CD4-positive, alpha-beta T cell (primary cell): ENCODE data around the gene CEP131. TPM values are rescaled to one million over a fixed set of nuclear protein-coding genes. Genes with fewer than 3 reads are reported as not detected.

Source experiments
- ATAC-seq: fragments of 200-7000 bp; cut with Tn5 transposase; one replicate; pipeline ENCODE4 v1.10.0; 2022; ENCODE audit warnings: mild to moderate bottlenecking; ENCODE audit not compliant: poor library complexity
- CTCF ChIA-PET: fragments of 350-600 bp; sonication (Branson Sonifier 250); formaldehyde crosslinking; loops from one replicate; lab custom pipeline; 2021; ENCODE audit warnings: antibody characterized with exemption, inconsistent platforms; lab: Charles Lee
- POLR2A ChIA-PET: fragments of 350-600 bp; sonication (Branson Sonifier 250); formaldehyde crosslinking; loops from one replicate; lab custom pipeline; 2021; ENCODE audit warnings: antibody characterized with exemption, inconsistent platforms; lab: Charles Lee
- DNase-seq, 14 experiments: peaks; one replicate each; pipeline ENCODE4 v3.0.0-alpha.2; 2013 to 2020; ENCODE audit warnings: mixed read lengths in 2 of 14
- H3K27ac ChIP-seq, 2 donors: one replicate each; pipeline versions ENCODE4 v1.5.1 to v1.7.0; 2013; ENCODE audit warnings: low read length in 2 of 2, low read depth in 1 of 2, mild to moderate bottlenecking in 1 of 2
- H3K27me3 ChIP-seq, 2 experiments: 1 replicate in 1 of 2; 2 replicates in 1 of 2; pipeline versions ENCODE4 v1.6.1 to v1.7.0; 2013; ENCODE audit warnings: low read length in 2 of 2, control low read depth in 1 of 2, mild to moderate bottlenecking in 1 of 2, moderate library complexity in 1 of 2; ENCODE audit not compliant: insufficient read depth in 2 of 2, control insufficient read depth in 1 of 2
- H3K36me3 ChIP-seq: one replicate; pipeline ENCODE4 v1.6.1; 2013; ENCODE audit warnings: low read length, control low read depth; ENCODE audit not compliant: insufficient read depth
- H3K4me1 ChIP-seq: one replicate; pipeline ENCODE4 v1.6.1; 2013; ENCODE audit warnings: low read length, control low read depth; ENCODE audit not compliant: insufficient read depth
- H3K4me3 ChIP-seq: one replicate; pipeline ENCODE4 v1.5.1; 2013; ENCODE audit warnings: mild to moderate bottlenecking, low read length, moderate library complexity
- H3K9me3 ChIP-seq, 2 experiments: 1 replicate in 1 of 2; 2 replicates in 1 of 2; pipeline versions ENCODE4 v1.6.1 to v1.7.0; 2013; ENCODE audit warnings: low read length in 2 of 2, mild to moderate bottlenecking in 2 of 2, control low read depth in 1 of 2, moderate library complexity in 1 of 2; ENCODE audit not compliant: control insufficient read depth in 1 of 2, insufficient read depth in 1 of 2
- H3K27ac Mint-ChIP-seq: one replicate; pipeline ENCODE4 v1.8.0; 2020; ENCODE audit warnings: mixed read lengths
- H3K27me3 Mint-ChIP-seq: one replicate; pipeline ENCODE4 v1.8.0; 2021; ENCODE audit warnings: mixed read lengths
- H3K36me3 Mint-ChIP-seq: one replicate; pipeline ENCODE4 v1.8.0; 2021; ENCODE audit warnings: low read depth, mixed read lengths
- H3K4me1 Mint-ChIP-seq: one replicate; pipeline ENCODE4 v1.8.0; 2021; ENCODE audit warnings: low read depth, mixed read lengths
- H3K4me3 Mint-ChIP-seq: one replicate; pipeline ENCODE4 v1.8.0; 2020; ENCODE audit warnings: mild to moderate bottlenecking, mixed read lengths
- H3K9me3 Mint-ChIP-seq: one replicate; pipeline ENCODE4 v1.8.0; 2020; ENCODE audit warnings: mixed read lengths
- intact Hi-C, 2 experiments: fragments of 100-400 bp; cut with DNase I in 1 of 2; cut with micrococcal nuclease in 1 of 2; formaldehyde crosslinking; loops; one replicate each; pipeline versions ENCODE4 v1.15.1 to v1.9.0; 2023 to 2025; cut with DNase I, micrococcal nuclease
- total RNA-seq, 174 experiments: library from RNA in 2 of 174; stranded (reverse) in 2 of 174; gene quantifications; one replicate each; pipeline ENCODE4 v1.2.3 and lab custom pipeline; 2021 to 2026
- TF ChIP-seq, protein P1 (sequence below): fragments of 200-600 bp; IDR thresholded peaks from one replicate; pipeline ENCODE4 v1.8.0; 2022; ENCODE audit warnings: antibody characterized with exemption, mild to moderate bottlenecking

CEP131 gene
- total RNA-seq, 2 experiments from 2014 or later = 11.2 to 12.3 TPM

GRCh38 chr17:81263371-81264181 is 40.8 kb upstream of the CEP131 start:
- Histone ChIP-seq H3K36me3 (peaks cover 83% of the 10 kb centered on the region), H3K4me1 (no peaks in the 10 kb centered on the region), H3K9me3 (no peaks in the 10 kb centered on the region), H3K27ac (no peak overlapping the region), H3K4me3 (no peak overlapping the region), H3K27me3 (no peaks in the 10 kb centered on the region)
- ChIA-PET POLR2A (no interaction called here), CTCF (no interaction called here)
- Mint-ChIP-seq H3K4me3 (no peak overlapping the region), H3K9me3 (no peaks in the 10 kb centered on the region), H3K27ac (no peak overlapping the region), H3K4me1 (no peaks in the 10 kb centered on the region), H3K36me3 (peaks cover 67% of the 10 kb centered on the region), H3K27me3 (no peaks in the 10 kb centered on the region)
- DNase-seq (no peak), ATAC-seq (no peak)
- TF ChIP-seq, protein P1, sequence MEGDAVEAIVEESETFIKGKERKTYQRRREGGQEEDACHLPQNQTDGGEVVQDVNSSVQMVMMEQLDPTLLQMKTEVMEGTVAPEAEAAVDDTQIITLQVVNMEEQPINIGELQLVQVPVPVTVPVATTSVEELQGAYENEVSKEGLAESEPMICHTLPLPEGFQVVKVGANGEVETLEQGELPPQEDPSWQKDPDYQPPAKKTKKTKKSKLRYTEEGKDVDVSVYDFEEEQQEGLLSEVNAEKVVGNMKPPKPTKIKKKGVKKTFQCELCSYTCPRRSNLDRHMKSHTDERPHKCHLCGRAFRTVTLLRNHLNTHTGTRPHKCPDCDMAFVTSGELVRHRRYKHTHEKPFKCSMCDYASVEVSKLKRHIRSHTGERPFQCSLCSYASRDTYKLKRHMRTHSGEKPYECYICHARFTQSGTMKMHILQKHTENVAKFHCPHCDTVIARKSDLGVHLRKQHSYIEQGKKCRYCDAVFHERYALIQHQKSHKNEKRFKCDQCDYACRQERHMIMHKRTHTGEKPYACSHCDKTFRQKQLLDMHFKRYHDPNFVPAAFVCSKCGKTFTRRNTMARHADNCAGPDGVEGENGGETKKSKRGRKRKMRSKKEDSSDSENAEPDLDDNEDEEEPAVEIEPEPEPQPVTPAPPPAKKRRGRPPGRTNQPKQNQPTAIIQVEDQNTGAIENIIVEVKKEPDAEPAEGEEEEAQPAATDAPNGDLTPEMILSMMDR = no peak
- intact Hi-C loops = no loop called here

DNA sequence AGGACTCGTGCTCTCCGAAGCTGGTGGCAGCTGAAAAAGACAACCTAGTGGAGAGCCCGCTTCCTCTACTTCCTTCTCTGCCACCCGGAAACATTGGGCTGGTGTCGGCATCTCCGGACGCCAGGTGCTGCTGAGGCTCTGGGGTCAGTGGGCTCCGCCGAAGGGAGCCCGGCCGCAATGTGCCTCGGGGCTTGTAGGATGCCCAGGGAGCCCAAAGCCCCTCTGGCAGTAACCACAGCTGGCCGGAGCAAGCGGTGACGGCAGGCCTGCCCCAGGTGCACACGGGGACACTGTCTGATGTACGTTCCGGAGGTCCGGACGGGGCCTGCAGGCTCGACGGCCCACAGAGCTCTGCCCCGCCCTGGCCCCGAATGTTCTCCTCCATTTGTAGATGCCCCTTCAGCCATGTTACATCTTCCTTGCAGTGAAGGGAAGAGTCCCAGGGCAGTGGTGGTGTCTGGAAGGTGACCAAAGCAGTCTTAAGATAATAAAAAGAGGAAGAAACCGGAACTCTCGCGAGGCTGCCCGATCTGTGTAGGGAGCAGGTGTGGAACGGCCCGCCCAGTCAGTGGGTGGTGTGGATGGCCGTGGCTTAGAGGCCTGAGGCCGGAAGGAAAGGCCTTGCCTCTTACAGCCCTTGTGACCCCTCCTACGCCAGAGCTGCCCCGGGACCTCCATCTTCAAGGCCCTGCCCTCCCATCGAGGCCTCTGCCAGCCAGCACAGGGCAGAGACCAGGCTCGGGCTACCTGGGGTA is 39.0 kb upstream of the CEP131 start:
- Histone ChIP-seq H3K4me3 (no peak overlapping the region), H3K4me1 (no peaks in the 10 kb centered on the region), H3K9me3 (no peaks in the 10 kb centered on the region), H3K27ac (no peak overlapping the region), H3K27me3 (no peaks in the 10 kb centered on the region), H3K36me3 (peaks cover 80% of the 10 kb centered on the region)
- Mint-ChIP-seq H3K4me3 (no peak overlapping the region), H3K9me3 (no peaks in the 10 kb centered on the region), H3K27me3 (no peaks in the 10 kb centered on the region), H3K4me1 (no peaks in the 10 kb centered on the region), H3K27ac (no peak overlapping the region), H3K36me3 (peaks cover 53% of the 10 kb centered on the region)
- intact Hi-C loops = no loop called here
- ChIA-PET CTCF (no interaction called here), POLR2A (no interaction called here)
- ATAC-seq (no peak), DNase-seq (no peak)
- TF ChIP-seq, protein P1 = no peak

- H3K4me3 Mint-ChIP-seq = no peak overlapping the region
- ATAC-seq (no peak), DNase-seq (no peak)
- H3K4me1 Mint-ChIP-seq = no peaks in the 10 kb centered on the region
- Histone ChIP-seq H3K4me3 (no peak overlapping the region), H3K4me1 (no peaks in the 10 kb centered on the region), H3K27ac (no peak overlapping the region), H3K9me3 (no peaks in the 10 kb centered on the region), H3K27me3 (no peaks in the 10 kb centered on the region), H3K36me3 (peaks cover 77% of the 10 kb centered on the region)
- ChIA-PET CTCF (no interaction called here), POLR2A (no interaction called here)
- no peak overlapping the region for H3K27ac Mint-ChIP-seq
- intact Hi-C loops = no loop called here
- TF ChIP-seq, protein P1 = no peak
- H3K9me3 Mint-ChIP-seq = no peaks in the 10 kb centered on the region
- no peaks in the 10 kb centered on the region for H3K27me3 Mint-ChIP-seq
- peaks cover 47% of the 10 kb centered on the region for H3K36me3 Mint-ChIP-seq
Measured at GRCh38 chr17:81261096-81261495, 38.3 kb upstream of the CEP131 start.
